Mesothelial cell of epicardium (in vitro differentiated cells): Measurements from ENCODE around the gene POSTN. TPM values are rescaled to one million over a fixed set of nuclear protein-coding genes. Genes with fewer than 3 reads are reported as not detected.
"Not testable (repeated sequence)": the region's sequence is repeated elsewhere in the genome, so short reads cannot be mapped to it uniquely, and the experiment has no call there.

Experiments
- DNase-seq, 2 experiments: peaks; one replicate each; pipeline ENCODE4 v3.0.0; 2021; ENCODE audit warnings: low spot score in 2 of 2; ENCODE audit not compliant: unreplicated experiment in 2 of 2
- H3K27ac Mint-ChIP-seq: 2 replicates; pipeline ENCODE4 v1.8.0; 2021; ENCODE audit warnings: mixed read lengths
- H3K27me3 Mint-ChIP-seq: 2 replicates; pipeline ENCODE4 v1.8.0; 2021; ENCODE audit warnings: low read depth, mixed read lengths
- H3K36me3 Mint-ChIP-seq: 2 replicates; pipeline ENCODE4 v1.8.0; 2021; ENCODE audit warnings: mixed read lengths
- H3K4me1 Mint-ChIP-seq: 2 replicates; pipeline ENCODE4 v1.8.0; 2021; ENCODE audit warnings: mixed read lengths
- H3K4me3 Mint-ChIP-seq: 2 replicates; pipeline ENCODE4 v1.8.0; 2021; ENCODE audit warnings: mild to moderate bottlenecking, moderate library complexity, mixed read lengths
- H3K9me3 Mint-ChIP-seq: 2 replicates; pipeline ENCODE4 v1.8.0; 2021; ENCODE audit warnings: mixed read lengths
- CTCF ChIP-seq: fragments of 200-600 bp; sonication (generic); IDR thresholded peaks from one replicate; pipeline ENCODE4 v1.5.0; 2021; ENCODE audit warnings: antibody characterized with exemption; ENCODE audit not compliant: unreplicated experiment
- total RNA-seq: library from RNA; stranded (reverse); gene quantifications from 3 replicates; pipeline ENCODE4 v1.2.1, GENCODE V29; 2021

Gene POSTN
- total RNA-seq, 1 donor from 2014 or later: 451 TPM

- no peak for TF ChIP-seq CTCF
- H3K4me3 Mint-ChIP-seq: no peak overlapping the region
- H3K4me1 Mint-ChIP-seq: peaks cover 14% of the 10 kb centered on the region
- H3K27ac Mint-ChIP-seq: peak overlapping the region; percentile 58
- no peaks in the 10 kb centered on the region for H3K9me3 Mint-ChIP-seq
- peaks cover 41% of the 10 kb centered on the region for H3K36me3 Mint-ChIP-seq
- no peak for DNase-seq
- H3K27me3 Mint-ChIP-seq: no peaks in the 10 kb centered on the region
These were observed 22.0 kb downstream of the POSTN start for GRCh38 chr13:37576601-37577000.

GRCh38 chr13:37565425-37565824, 33.1 kb downstream of the POSTN start:
- H3K4me3 Mint-ChIP-seq: no peak overlapping the region
- DNase-seq: no peak
- H3K4me1 Mint-ChIP-seq: no peaks in the 10 kb centered on the region
- H3K27me3 Mint-ChIP-seq: no peaks in the 10 kb centered on the region
- peaks cover 50% of the 10 kb centered on the region for H3K36me3 Mint-ChIP-seq
- TF ChIP-seq CTCF: no peak
- H3K9me3 Mint-ChIP-seq: no peaks in the 10 kb centered on the region
- H3K27ac Mint-ChIP-seq: no peak overlapping the region

- Mint-ChIP-seq H3K9me3 (peaks cover 33% of the 10 kb centered on the region), H3K36me3 (peaks cover 56% of the 10 kb centered on the region), H3K27me3 (no peaks in the 10 kb centered on the region), H3K4me1 (no peaks in the 10 kb centered on the region), H3K27ac (no peak overlapping the region), H3K4me3 (no peak overlapping the region)
- no peak for TF ChIP-seq CTCF
- DNase-seq: no peak
These were observed 37.5 kb downstream of the POSTN start for GRCh38 chr13:37561031-37561430.

GRCh38 chr13:37560526-37560925, 38.0 kb downstream of the POSTN start:
- Mint-ChIP-seq H3K36me3 (peaks cover 56% of the 10 kb centered on the region), H3K27ac (no peak overlapping the region)

GRCh38 chr13:37558766-37559165, 39.8 kb downstream of the POSTN start:
- H3K4me1 Mint-ChIP-seq, H3K4me3 Mint-ChIP-seq, H3K27ac Mint-ChIP-seq, DNase-seq, H3K27me3 Mint-ChIP-seq: not testable (repeated sequence)
- Mint-ChIP-seq H3K9me3 (peaks cover 45% of the 10 kb centered on the region), H3K36me3 (peaks cover 46% of the 10 kb centered on the region)

More at GRCh38 chr13:37560526-37560925, 38.0 kb downstream of the POSTN start:
- DNase-seq: no peak
- H3K4me1 Mint-ChIP-seq: no peaks in the 10 kb centered on the region
- no peak for TF ChIP-seq CTCF
- H3K27me3 Mint-ChIP-seq: no peaks in the 10 kb centered on the region
- H3K9me3 Mint-ChIP-seq: peaks cover 34% of the 10 kb centered on the region
- H3K4me3 Mint-ChIP-seq: no peak overlapping the region

- no peaks in the 10 kb centered on the region for H3K4me1 Mint-ChIP-seq
- DNase-seq: no peak
- no peak for TF ChIP-seq CTCF
- H3K27ac Mint-ChIP-seq: no peak overlapping the region
- peaks cover 45% of the 10 kb centered on the region for H3K9me3 Mint-ChIP-seq
- no peaks in the 10 kb centered on the region for H3K27me3 Mint-ChIP-seq
- H3K36me3 Mint-ChIP-seq: peaks cover 3% of the 10 kb centered on the region
- H3K4me3 Mint-ChIP-seq: no peak overlapping the region
These were observed 52.5 kb downstream of the POSTN start for GRCh38 chr13:37546087-37546486.
